GM18499 (cell line): Measurements from ENCODE around the gene SLC39A12.
A peak's percentile ranks its signal among the peaks of the same experiment; 100 is the strongest.

Experiments
- ATAC-seq: cut with Tn5 transposase; IDR thresholded peaks from one replicate; pipeline ENCODE4 v1.9.1; 2021; ENCODE audit warnings: moderate number of reproducible peaks; ENCODE audit not compliant: insufficient read depth, unreplicated experiment

The SLC39A12 gene

DNA sequence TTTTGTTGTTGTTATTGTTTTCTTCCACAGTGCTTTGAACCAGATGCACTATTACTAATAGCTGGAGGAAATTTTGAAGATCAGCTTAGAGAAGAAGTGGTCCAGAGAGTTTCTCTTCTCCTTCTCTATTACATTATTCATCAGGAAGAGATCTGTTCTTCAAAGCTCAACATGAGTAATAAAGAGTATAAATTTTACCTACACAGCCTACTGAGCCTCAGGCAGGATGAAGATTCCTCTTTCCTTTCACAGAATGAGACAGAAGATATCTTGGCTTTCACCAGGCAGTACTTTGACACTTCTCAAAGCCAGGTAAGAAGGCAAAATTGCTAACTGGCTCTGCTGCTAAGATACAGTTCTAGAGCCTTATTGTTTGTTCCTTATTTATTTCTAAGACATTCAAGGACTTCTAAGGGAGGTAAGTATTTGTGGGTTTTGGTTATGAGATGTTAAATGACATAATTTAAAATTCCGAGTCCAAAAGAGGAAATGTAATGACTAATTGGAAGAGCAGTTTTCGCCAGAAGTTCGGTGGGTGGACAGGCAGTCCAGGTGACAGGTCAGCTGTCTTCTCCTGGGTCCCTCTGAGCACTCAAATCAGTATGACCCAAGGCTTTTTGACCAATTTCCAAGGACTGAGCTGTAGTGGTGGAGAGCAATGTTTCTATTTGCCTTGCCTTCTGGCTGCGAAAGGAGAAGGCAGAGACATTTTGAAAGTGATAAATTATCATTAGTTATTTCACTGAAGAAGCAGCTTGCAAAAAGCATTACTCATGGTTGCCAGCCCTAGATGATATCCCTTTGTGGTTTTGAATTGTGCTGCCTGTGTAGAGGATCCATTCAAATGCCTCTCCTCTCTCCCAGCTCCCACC, 10.1 kb downstream of the SLC39A12 start:
- no peak for ATAC-seq

DNA sequence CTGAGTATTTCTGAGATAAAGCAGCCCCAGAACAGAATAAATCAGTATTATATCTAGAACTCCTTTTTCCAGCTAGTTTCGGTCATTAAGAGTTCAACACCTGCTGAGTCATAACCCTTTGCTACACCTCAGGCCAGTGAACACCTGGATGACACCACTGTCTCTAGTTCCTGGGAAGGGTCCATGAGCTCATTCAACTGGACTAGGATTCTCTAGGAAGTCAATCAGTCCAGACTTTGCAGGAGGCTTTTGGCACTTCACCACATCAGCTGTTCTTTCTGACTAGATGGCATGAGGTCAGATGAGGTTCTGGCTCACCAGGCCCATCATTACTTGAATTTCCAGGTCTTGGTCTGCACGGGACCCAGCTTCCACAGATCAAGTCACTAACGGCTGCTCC, 11.7 kb downstream of the SLC39A12 start:
- no peak for ATAC-seq

DNA sequence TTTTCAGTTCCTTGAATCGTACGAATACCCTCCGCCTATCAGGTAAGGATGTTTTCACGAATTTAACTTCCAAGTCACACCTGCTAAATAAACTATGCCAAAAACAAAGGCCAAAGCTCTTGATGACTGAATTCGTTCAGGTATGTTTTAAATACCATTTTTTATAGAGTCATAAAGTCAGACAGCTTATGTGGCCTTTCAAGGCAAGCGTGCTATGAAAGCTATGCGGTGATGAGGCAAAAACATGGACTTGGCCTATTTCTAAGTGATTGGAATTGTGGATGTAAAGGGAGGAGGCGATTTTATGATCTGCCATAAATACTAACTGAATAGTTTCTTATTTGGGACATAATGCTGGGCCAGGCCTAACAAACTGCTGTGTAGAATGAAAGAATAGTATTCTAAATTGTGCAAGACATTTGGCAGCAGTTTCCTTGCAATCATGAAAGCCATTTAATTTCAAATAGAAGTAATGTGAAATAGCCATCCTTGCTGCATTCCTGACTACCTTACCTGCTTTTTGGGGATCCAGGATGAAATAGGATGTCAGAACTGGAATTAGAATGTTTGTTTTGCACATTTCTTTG, 14.0 kb downstream of the SLC39A12 start:
- no peak for ATAC-seq

DNA sequence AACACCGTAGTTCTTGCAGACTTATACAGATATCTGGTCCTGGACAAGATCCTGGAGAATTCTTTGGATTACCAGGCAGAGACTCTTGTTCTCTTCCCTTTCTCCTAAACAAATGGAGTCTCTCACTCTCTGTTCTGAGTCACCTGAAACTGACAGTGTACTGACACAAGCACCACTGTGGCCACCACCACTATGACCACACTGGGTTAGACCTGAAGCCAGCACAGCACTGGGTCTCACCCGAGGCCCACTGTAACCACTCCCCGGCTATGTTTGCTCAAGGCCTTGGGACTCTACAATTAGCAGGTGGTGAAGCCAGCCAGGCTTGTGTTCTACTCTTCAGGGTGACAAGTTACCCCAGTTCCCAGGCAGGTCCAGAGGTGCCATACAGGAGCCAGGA, 22.8 kb downstream of the SLC39A12 start:
- no peak for ATAC-seq

DNA sequence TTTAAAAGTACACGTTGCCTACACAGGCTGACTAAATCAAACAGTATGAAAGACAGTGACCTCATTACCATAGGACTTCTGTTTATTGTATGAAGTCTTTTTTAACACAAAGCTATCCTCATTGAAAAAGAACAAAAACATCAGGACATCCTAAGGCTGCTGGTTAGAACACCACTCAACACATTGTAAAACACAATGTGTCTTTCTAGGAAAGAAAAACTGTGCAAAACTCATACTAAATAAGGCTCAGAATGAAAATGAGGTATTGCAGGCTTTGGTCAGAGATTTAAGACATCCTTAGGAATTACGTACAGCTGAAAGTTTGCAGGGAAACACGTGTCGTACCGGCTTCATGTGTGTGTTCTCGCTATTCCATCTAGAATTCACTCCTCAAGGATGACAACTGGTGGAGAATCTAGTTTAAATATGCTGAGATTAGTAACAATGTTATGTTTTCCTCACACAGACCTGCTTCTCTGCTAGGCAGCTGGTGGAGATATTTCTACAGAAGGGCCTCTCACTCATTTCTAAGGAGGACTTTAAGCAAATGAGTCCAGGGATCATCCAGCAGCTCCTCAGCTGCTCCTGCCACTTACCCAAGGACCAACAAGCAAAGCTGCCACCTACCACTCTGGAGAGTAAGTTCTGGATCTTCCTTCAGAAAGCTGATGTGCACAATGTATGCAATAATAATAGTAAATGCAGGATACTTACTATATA, 29.3 kb downstream of the SLC39A12 start:
- no peak for ATAC-seq

DNA sequence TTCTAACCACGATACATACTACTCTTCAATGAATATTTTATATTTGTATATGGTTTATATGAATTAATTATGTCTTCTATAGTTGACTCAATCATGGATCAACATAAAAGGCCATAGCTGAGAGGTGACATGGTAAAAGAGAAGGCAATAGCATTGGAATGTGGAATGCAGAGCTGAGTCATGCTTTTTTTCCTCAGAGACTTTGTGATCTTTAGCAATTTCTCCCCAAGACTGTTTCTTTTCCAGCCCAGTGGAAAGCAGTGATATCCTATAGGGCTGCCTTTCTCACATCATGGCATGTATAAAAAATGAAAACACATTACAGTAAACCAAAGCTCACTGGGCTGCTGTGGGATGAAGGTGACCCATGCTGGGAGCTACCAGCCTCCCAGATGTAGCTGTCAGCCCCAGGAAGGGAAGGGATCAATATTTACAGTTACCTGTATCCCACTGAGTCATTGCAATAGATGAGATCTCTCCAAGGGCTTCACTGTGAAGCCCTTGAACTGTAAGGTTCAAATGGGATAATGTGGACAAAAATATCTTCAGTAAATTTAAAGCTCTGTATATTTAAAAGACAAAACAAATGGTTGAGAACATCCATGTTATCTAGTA, 30.2 kb downstream of the SLC39A12 start:
- no peak for ATAC-seq

DNA sequence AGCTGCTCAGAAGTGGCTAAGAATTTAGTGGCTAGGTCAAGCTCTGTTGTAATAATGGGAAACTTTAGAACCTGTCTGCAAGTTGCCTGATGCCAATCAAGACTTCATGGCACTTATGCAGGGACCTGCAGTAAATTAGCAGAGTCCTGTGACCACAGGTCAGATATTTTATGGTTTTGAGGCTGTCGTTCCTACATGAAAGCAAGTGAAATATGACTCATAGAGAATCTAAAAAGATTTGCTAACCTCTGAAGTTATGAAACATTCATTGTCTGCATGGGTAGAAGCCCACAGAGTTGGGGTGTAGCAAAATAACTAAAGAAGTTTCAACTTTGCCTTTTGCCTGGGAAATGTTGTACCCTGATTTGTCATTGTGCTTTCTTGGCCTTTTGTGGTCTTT, 32.3 kb downstream of the SLC39A12 start:
- peak; percentile 97 for ATAC-seq

DNA sequence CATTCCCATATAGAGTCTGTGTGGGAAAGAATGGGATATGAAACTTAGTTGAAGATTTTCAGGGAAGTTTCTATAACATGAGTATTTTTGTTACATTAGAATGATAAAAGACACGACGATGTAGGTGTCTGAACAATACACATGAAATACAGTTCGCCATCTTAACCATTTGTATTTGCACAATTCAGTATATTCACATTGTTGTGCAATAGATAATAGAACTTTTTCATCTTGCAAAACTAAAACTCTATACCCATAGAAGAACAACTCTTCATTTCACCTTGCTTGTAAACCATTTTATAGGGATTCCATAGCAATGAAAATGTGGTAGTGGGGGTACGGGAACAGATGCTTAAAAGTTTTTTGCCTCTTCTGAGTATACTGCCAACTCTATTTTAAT, 32.8 kb downstream of the SLC39A12 start:
- ATAC-seq: no peak

DNA sequence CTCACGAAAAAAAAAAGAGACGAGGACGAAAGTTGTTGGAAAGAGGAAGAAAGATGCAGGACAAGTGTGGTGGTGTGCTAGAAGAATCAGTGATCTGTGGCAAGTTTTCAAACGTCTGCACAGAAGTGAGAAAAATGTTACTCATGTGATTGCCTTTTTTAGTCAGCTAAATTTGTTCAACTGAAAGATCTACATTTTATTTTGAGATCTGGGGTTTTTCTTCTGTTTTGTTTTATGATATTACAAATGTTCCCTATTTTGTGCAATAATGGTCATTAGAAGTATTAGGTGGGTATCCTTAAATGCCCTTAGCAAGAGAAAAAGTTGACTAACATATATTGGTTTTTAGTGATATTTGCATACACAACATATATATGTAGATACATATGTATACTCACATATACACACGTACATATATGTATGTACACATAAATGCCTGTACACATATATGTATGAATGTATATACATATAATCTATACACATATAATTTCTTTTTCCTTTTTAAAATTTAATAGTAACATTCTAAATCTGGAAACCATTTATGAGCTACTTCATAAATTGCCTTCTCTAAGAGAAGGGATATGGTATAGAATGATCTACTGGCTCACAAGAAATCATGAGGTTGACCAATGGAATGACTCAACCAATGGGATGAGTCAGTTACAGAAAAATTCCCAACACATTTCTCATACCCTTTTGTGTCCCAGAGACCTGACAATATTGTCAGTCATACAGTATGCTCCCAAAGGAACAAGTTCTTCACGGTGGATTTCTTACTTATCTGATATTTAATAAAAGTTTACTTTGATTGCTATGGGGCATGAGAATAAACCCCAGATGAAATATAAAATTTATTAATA, 38.4 kb downstream of the SLC39A12 start:
- peak; percentile 88 for ATAC-seq

DNA sequence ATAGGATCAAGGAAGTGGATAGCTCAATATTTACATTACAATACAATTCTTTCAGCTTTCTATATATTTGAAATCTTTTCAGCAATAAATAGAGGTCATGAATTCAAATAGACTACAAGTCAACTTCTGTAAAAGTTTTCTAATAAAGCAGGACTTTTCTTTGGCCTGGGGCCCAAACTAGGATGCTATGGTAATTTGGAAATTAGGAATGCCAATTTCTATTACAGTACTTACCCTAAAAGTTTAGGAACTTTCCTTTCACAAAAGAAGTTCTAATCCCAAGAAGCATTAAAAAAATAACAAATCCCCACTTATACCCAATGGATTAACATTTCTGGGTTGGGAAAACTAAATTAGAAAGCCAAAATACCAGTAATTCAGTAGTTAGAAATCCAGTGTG, 40.5 kb downstream of the SLC39A12 start:
- ATAC-seq: no peak

DNA sequence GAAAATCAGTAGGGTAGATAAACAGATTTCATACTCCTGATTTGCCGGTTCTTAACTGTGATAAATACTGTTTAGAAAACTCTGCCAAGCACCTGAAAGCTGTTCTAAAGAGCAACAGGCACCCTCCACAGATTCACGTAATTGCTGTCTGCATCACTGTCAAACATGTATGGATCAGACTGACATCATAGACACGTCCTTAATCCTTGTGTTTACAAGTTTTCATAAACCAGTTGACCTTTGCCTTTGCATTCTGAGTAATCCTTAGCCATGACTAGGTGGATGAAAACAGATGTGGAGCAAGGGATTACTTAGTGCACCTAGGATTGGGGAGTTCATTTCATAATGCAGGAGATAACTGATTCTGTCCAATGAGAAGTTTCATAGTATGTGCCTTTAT, 41.6 kb downstream of the SLC39A12 start:
- no peak for ATAC-seq

DNA sequence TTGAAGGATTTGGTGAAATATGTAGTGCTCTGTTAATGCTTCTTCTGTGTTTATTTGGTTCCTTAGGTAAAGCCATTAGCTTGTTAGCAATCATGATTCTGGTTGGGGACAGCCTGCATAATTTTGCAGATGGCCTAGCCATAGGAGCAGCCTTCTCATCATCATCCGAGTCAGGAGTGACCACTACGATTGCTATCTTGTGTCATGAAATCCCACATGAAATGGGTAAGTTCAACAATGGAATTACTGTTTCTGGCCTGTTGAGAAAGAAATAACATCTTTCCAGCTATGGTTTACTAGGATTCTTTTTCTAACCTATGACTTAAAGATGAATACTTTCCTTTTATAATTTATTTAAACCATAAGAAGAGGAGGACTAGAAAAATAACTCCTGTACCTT, 48.9 kb downstream of the SLC39A12 start:
- no peak for ATAC-seq

DNA sequence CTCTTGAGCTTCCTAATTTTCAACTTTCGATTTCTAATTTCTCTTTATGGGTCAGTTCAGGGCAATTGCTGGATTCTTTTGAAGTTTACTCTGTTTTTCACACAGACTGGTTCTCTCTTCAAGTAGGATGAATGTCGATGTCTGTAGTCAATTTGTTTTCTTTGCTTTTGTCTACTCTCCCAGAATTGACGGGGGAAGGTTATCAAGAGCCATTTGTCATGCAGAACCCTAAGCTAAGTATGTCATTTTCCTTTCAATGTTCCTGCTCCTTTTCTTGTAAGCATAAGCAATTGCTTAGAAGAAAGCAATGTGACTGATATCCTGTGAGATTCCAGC, 53.7 kb downstream of the SLC39A12 start:
- no peak for ATAC-seq

DNA sequence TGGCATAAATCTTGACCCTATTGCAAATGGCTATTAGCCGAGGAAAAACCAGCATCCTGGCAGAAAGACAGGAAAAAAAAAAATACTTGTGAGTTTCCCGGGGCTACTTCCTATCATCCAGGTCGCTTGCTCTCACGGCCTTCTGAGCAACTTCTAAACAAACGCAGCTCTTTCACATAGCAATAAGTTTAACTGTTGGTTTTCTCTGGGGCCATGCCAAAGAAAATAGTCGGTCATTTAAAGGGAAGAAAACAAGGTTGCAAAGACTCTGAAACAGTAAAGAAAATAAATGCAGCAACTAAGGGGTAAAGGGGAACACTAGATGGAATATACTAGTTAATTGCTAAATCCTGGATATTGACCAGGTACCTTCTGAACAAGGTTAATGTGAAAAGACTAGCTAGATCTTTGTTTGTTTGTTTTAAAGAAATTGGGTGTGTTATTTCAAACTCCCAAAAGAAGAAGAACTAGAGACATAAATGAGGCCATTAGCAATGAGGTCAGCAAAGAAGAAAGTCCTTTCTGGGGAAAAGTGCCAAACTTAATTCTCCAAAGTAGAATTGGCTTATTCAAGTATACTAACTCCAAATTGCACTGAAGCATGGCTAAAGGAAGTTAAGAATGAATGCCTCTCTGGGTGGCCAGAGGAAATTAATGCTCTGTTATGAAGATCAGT, 54.2 kb downstream of the SLC39A12 start:
- ATAC-seq: no peak

DNA sequence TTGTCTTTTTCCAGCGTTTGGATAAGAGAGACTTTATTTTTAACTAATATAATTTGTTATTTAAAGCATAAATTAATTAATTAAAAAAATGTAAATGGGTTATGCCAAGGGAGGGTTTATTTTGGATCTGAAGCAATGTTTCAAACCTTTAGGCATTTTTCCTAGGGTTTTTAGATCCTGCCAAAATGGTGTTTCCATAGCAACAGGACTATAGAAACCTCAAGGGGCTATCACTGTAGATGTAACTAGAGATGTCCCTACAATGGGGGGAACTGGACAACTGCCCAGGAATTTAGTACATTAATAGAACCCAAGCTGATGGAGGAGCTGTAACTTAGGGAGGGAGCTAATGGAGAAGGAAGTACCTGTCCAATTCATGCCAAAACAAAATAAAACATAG, 57.3 kb downstream of the SLC39A12 start:
- ATAC-seq: no peak

DNA sequence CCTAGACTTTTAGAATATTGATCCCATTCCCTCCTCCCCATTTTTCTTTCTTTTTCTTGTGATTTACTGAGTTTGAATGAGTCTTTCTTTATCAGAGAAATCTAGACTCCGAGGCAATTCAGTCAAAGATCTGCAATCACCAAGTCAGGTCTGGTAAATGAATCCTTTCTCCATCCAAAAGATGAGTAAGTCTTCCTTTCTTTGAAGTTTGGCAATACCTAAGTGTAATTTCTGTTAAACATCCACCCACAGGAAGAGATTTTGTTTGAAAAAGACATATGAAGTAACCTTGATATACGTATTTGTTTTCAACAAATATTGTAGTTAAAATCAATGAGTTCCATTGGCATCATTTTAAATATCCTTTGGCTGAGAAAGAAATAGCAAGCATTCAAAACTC, 58.3 kb downstream of the SLC39A12 start:
- ATAC-seq: no peak

DNA sequence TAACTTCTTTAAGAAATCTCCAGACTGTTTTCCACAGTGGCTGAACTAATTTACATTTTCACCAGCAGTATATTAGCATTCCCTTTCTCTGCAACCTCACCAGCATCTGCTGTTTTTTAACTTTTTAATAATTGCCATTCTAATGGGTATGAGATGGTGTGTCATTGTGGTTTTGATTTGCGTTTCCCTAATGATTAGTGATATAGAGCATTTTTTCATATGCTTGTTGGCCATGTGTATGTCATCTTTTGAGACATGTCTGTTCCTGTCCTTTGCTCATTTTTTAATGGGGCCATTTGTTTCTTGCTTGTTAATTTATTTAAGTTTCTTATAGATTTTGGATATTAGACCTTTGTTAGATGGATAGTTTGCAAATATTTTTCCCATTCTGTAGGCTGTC, 68.8 kb downstream of the SLC39A12 start:
- ATAC-seq: no peak

DNA sequence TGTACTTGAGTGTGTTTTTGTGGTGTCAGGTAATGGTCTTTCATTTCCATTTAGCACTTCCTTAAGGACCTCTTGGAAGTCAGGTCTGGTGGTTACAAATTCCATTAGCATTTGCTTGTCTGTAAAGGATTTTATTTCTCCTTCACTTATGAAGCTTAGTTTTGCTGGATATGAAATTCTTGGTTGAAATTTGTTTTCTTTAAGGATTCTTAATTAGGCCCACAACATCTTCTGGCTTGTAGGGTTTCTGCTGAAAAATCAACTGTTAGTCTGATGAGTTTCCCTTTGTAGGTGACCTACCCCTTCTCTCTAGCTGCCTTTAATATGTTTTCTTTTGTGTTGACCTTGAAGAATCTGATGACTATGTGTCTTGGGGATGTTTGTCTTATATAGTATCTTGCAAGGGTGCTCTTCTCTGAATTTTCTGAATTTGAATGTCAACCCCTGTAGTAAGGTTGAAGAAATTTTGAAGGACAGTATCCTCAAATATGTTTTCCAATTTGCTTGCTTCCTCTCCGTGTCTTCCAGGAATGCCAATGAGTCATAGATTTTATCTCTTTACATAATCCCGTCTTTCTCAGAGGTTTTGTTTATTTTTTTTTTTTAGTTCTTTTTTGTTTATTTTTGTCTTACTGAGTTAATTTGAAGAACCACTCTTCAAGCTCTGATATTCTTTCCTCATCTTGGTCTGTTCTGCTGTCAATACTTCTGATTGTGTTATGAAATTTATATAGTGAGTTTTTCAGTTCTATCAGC, 70.2 kb downstream of the SLC39A12 start:
- ATAC-seq: no peak
